H1 (cell line): ENCODE data around the gene ZBTB7B. TPM values are rescaled to one million over a fixed set of nuclear protein-coding genes. Genes with fewer than 3 reads are reported as not detected.

Source experiments
- POLR2AphosphoS5 ChIP-seq: IDR thresholded peaks from 2 replicates; pipeline ENCODE4 v1.6.1; 2011; ENCODE audit warnings: low read depth, low read length
- SIX5 ChIP-seq: IDR thresholded peaks from 2 replicates; pipeline ENCODE4 v1.6.1; 2011; ENCODE audit warnings: mild to moderate bottlenecking, low read depth, low read length
- polyA plus RNA-seq, 7 experiments: library from polyadenylated mRNA; depleted of rRNA in 3 of 7; stranded (reverse) in 5 of 7; unstranded in 2 of 7; fragments of >200 nt in 5 of 7; fragments of 200-250 nt in 2 of 7; gene quantifications; 1 replicate in 5 of 7; 2 replicates in 1 of 7; 4 replicates in 1 of 7; pipeline versions ENCODE4 v1.2.1 to v1.2.3, GENCODE V29; 2011 to 2013; ENCODE audit warnings: missing spikeins in 2 of 7, mixed read lengths in 2 of 7
- total RNA-seq: library from RNA; stranded (reverse); fragmentation: NEBNext Ultra II Directional; extraction: Animal tissue kit (Norgen Biotek cat#: 25700); gene quantifications from 2 replicates; pipeline ENCODE4 v1.2.1, GENCODE V29; 2021

Gene ZBTB7B
- total and polyA plus RNA-seq, 2 of the 8 experiments (the other 6 are each of a cell fraction or from before 2014, with no cell fraction given), result 24.5 to 36.9 TPM

DNA sequence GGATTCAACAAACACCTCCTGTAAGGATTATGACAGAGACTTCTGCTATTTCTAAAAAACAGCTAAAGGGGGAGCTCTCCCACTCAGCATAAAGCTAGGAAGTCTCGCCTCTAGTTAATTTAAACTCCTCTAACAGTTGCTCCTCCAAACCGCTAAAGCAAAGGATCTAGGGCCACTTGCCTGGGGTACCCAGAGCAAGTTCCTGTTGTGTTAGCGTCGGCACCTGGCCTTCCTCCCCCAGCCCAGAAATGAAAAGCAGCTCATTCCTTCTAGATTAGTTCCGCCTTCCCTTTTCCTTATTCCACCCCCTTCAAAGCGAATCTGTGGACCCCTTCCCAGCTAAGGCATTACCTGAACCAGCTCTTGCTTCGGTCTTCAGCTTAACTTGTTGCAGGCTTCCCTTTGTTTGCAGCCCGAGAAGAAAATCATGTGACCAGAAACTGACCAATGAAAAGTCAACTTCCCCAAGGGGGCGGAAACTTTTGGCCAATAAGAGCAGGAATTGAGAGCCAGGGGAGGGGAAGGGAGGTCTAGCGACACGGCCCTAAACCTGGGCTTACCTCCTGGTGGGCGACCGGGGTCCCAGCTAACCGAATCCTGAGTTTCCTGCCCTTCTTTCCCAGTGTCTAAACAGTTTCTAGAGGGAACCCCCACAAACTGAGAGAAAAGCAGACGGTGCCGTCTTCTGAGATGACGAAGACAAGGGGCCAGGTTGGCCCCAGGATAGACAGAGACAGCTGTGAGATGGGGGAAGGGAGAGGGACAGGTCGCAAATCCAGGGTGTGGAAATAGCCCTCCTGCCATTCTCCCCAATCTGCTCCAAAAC lies 46.7 kb upstream of the ZBTB7B start, which contains the start of gene PBXIP1 (continued):
- TF ChIP-seq POLR2AphosphoS5 (no peak; the same call in 1 of the 2 replicates), SIX5 (no peak)
